Measurements from ENCODE around the gene HDAC10. TPM values are rescaled to one million over a fixed set of nuclear protein-coding genes. Genes with fewer than 3 reads are reported as not detected.

The HDAC10 gene
- polyA plus RNA-seq, 1 experiment, result 18.2 TPM

DNA sequence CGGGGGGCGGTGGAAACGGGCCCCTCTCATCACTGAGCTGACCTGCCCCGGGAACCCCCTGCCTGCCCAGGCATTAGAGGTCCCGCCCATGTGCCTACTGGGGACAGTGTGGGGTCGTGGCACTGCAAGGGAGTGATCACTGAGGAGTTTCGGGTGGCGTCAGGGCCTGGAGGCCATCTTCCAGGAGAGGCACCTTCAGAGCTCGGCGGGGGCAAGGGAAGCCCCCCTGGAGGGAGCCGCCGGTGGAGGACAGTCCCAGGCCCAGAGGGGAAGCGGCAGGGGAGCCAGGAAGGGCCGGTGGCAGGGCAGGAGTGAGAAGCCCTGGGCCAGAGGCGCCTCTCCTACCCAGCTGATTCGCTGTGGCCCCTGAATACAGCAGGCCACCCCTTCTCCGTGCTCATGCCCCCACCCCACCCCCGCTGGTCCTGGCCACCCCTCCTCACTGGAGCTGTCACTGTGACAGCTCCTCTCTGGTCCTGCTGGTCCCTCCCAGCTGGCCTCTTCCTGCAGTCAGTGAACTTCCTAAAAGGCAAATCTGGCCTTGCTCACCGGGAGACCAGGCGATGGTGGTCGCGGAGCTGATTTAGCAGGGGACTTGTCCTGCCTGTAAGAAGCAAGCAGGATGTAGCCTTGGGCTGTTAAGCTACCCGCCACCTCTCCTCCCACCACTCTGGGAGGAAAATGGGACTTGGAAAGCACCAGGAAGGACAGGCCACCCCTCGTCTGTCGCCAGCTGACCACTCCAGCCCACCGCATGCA lies 21.2 kb upstream of the HDAC10 start:
- ChIA-PET POLR2A (interaction anchor here (0.7 kb wide), 1 partner anchor 22 kb away, joined by 3 read pairs; no protein-coding TSS in a partner anchor), CTCF (interaction anchor here (1.1 to 7.1 kb wide), 11 partner anchors 8 to 69 kb away, joined by 3 to 78 read pairs (median 5); partner anchors contain the start of genes DENND6B, HDAC10 and PLXNB2)
- TF ChIP-seq, protein P1, sequence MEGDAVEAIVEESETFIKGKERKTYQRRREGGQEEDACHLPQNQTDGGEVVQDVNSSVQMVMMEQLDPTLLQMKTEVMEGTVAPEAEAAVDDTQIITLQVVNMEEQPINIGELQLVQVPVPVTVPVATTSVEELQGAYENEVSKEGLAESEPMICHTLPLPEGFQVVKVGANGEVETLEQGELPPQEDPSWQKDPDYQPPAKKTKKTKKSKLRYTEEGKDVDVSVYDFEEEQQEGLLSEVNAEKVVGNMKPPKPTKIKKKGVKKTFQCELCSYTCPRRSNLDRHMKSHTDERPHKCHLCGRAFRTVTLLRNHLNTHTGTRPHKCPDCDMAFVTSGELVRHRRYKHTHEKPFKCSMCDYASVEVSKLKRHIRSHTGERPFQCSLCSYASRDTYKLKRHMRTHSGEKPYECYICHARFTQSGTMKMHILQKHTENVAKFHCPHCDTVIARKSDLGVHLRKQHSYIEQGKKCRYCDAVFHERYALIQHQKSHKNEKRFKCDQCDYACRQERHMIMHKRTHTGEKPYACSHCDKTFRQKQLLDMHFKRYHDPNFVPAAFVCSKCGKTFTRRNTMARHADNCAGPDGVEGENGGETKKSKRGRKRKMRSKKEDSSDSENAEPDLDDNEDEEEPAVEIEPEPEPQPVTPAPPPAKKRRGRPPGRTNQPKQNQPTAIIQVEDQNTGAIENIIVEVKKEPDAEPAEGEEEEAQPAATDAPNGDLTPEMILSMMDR (IDR thresholded peaks at IDR 0.05; ENCODE audit: insufficient read depth, low read depth, low read length), result no peak
- Histone ChIP-seq H3K36me3 (ENCODE audit: control insufficient read depth, insufficient read depth, low read length) (peaks cover 21% of the 10 kb centered on the region), H3K4me3 (ENCODE audit: low read depth, low read length) (no peak overlapping the region), H3K27me3 (ENCODE audit: control insufficient read depth, insufficient read depth, low read length) (no peaks in the 10 kb centered on the region)
- DNase-seq (ENCODE audit: low read depth), result no peak

DNA sequence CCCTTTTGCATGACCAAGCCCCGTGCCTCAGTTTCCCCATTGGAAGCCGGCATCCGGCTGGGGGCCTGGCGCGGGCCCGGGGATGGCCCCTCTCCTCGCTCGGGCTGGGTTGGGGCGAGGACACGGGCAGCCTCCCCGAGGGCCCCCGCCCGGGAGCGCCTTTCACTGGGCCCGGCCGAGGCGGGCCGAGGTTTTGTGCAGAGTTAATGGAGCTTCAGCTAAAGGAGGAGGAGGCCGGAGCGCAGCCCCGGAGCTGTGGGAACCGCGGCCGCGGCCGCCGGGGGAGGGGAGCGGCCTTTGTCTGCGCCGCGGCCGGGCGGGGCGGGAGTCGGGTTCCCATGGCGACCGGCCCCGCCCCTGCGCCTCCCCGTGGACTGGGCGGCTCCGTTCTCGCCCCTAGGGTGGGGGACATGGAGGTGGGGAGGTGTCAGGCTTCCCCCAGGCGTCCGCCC lies 20.5 kb upstream of the HDAC10 start:
- POLR2A ChIA-PET, result interaction anchor here (0.7 kb wide), 1 partner anchor 22 kb away, joined by 3 read pairs; no protein-coding TSS in a partner anchor
- Histone ChIP-seq H3K27me3 (ENCODE audit: control insufficient read depth, insufficient read depth, low read length) (no peaks in the 10 kb centered on the region), H3K36me3 (ENCODE audit: control insufficient read depth, insufficient read depth, low read length) (peaks cover 18% of the 10 kb centered on the region), H3K4me3 (ENCODE audit: low read depth, low read length) (peak overlapping the region; percentile 51)
- DNase-seq (ENCODE audit: low read depth), result no peak
- CTCF ChIA-PET, result interaction anchor here (1.3 to 7.1 kb wide), 7 partner anchors 9 to 71 kb away, joined by 4 to 78 read pairs (median 5); partner anchors contain the start of genes DENND6B and HDAC10
- TF ChIP-seq, protein P1 (IDR thresholded peaks at IDR 0.05; ENCODE audit: insufficient read depth, low read depth, low read length), result peak; percentile 24; the same call in 1 of the 2 replicates

DNA sequence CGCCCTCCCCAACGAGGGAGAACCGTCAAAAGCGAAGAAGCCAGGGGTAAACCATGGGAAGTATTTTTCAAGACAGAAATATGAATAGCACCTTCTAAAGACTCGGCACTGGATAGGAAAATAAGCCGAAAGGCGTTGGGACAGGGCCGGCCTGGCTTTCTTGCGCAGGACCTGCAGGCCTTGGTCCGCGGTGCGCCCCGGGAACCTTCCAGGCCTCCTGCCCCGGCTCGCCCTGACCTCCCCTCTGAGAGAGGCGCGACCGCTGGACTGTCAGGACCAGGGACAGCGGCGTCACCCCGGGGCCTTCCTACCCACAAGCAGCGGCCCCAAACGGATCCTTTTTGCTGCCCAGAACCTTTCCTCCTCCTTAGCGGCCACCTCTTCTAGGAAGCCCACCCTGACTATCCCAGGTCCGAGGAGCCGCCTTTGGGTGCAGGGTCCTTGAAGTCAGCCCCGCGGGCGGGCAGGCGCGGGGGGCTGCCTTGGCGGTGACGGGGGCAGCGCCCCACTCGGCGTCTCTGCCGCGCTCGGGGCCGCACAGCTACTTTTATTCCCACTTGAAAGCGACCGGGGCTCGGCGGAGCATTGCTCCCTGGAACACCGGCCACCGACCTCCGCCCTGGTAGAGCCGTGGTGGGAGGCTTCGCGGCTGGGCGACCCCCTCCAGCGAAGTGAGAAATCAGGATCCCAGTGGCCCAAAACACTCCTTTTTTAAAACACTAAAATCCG lies 19.8 kb upstream of the HDAC10 start:
- peaks cover 13% of the 10 kb centered on the region for H3K36me3 ChIP-seq (ENCODE audit: control insufficient read depth, insufficient read depth, low read length)
- CTCF ChIA-PET, result interaction anchor here (1.3 to 7.1 kb wide), 7 partner anchors 8 to 71 kb away, joined by 4 to 78 read pairs (median 5); partner anchors contain the start of genes DENND6B and HDAC10
- TF ChIP-seq, protein P1 (IDR thresholded peaks at IDR 0.05; ENCODE audit: insufficient read depth, low read depth, low read length), result no peak
- POLR2A ChIA-PET, result interaction anchor here (0.5 to 1.1 kb wide), 2 partner anchors 38 to 52 kb away, joined by 3 to 5 read pairs; no protein-coding TSS in a partner anchor
- DNase-seq (ENCODE audit: low read depth), result no peak
- no peaks in the 10 kb centered on the region for H3K27me3 ChIP-seq (ENCODE audit: control insufficient read depth, insufficient read depth, low read length)
- H3K4me3 ChIP-seq (ENCODE audit: low read depth, low read length), result peak overlapping the region; percentile 51

DNA sequence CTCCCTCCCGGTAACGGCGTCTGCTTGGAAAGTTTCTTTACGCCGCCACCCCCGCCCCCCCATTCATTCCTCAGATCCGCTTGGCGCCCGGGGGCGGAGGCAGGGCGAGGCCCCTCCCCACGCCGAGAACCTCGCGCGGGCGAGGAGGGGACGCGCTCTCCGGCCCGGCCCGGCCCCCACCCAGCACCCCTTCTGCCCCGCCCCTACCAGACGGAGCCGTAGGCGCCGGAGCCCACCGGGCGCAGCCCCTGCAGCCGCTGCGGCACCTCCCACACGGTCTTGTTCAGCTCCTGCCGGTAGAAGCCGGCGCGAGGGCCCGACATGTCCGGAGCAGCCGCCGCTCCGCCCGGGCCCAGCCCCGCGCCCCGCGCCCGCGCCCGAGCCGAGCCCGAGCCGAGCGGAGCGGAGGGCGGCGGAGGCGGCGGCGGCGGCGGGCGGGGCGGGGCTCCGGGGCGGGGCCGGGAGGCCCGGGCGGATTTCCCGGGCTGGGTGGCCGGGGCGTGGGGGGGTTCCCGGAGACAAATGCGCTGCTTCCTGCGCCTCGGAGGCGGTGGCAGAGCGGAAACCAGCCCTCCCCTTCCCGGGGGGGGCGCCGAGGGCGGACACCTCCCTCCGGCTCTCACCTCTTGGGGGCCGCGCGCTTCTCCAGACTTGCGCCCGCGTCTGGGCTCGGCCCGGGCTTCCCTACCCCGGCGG lies 19.1 kb upstream of the HDAC10 start, which contains the start of gene MAPK11:
Gene MAPK11 (minus strand): TSS at position 411 of the 696 bp plus-strand sequence. CDS start 88 bp downstream, at position 323.
- Histone ChIP-seq H3K36me3 (ENCODE audit: control insufficient read depth, insufficient read depth, low read length) (peaks cover 7% of the 10 kb centered on the region), H3K27me3 (ENCODE audit: control insufficient read depth, insufficient read depth, low read length) (no peaks in the 10 kb centered on the region), H3K4me3 (ENCODE audit: low read depth, low read length) (peak within 1 kb of the TSS; percentile 51)
- ChIA-PET POLR2A (interaction anchor here (1.1 kb wide), 1 partner anchor 38 kb away, joined by 5 read pairs; no protein-coding TSS in a partner anchor), CTCF (interaction anchor here (1.4 to 1.5 kb wide), 2 partner anchors 29 to 56 kb away, joined by 4 to 6 read pairs; partner anchors contain the start of gene DENND6B)
- no peak for DNase-seq (ENCODE audit: low read depth)
- TF ChIP-seq, protein P1 (IDR thresholded peaks at IDR 0.05; ENCODE audit: insufficient read depth, low read depth, low read length), result no peak

Measured in BJ (cell line).